ENCODE data around the gene AKT2. TPM values are rescaled to one million over a fixed set of nuclear protein-coding genes. Genes with fewer than 3 reads are reported as not detected.

The AKT2 gene
- total and polyA plus RNA-seq, 12 donors: 49.2 to 195 (median 113) TPM

DNA sequence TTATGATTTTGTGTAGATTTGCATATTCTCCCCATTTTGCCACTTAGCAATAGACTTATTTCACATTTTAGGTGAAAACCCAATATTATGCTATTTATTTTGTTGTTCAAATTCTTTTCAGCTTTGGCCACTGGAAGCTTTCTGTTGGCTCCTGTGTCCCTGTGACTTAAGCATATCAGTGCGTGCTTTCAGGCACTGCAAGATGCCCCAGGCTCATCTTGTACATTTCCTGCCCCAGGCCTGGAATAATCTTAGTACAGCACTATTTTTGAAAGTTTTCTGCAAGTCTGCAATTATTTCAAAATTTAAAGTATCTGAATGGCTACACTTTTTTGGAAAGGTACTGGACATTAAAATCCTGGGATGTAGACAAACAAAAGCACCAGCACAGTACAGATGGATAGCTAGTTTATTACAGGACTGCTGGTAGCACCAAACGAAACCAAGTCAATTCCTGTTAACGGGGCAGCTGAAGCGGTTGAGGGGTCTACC lies 55.2 kb downstream of the AKT2 start:
- intact Hi-C loops (cut with DNase I): no loop called here
- no peak for DNase-seq
- Histone ChIP-seq H3K36me3 (replicated peaks in 1 of 2) (peaks cover 0 to 15% of the 10 kb centered on the region in 2 donors), H3K9me3 (replicated peaks in 1 of 3) (no peaks in the 10 kb centered on the region), H3K4me1 (replicated peaks in 1 of 2) (peaks cover 20 to 34% of the 10 kb centered on the region in 2 donors), H3K27ac (peak overlapping the region in 2 of 5 donors; percentile 36 to 61), H3K27me3 (no peaks in the 10 kb centered on the region), H3K4me3 (no peak overlapping the region)
- WGBS, 4 donors: 70 to 74% (median 71%) methylated on average over 4 of the region's 4 CpGs
- no peak for TF ChIP-seq POLR2A (IDR thresholded peaks at IDR 0.05)
- TF ChIP-seq, protein P1, sequence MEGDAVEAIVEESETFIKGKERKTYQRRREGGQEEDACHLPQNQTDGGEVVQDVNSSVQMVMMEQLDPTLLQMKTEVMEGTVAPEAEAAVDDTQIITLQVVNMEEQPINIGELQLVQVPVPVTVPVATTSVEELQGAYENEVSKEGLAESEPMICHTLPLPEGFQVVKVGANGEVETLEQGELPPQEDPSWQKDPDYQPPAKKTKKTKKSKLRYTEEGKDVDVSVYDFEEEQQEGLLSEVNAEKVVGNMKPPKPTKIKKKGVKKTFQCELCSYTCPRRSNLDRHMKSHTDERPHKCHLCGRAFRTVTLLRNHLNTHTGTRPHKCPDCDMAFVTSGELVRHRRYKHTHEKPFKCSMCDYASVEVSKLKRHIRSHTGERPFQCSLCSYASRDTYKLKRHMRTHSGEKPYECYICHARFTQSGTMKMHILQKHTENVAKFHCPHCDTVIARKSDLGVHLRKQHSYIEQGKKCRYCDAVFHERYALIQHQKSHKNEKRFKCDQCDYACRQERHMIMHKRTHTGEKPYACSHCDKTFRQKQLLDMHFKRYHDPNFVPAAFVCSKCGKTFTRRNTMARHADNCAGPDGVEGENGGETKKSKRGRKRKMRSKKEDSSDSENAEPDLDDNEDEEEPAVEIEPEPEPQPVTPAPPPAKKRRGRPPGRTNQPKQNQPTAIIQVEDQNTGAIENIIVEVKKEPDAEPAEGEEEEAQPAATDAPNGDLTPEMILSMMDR (IDR thresholded peaks at IDR 0.05): no peak

DNA sequence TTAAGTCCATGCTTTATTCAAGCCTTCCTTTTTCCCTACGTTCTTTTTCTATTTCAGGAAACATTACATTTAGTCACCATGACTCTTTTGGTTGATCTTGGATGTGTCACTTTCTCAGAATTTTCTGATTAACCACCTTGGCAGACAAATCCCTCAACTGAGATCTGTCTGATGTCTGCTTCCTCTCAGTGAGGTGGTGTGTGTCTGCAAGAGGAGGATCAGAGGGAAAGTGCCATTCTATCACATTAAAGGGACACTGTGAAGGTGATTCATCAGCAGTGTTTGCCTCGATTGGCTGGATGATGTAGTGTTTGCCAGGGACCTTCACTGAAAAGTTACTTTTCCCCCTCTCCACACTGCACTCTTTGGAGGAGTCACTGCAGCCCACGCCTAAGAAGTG lies 55.7 kb downstream of the AKT2 start:
- H3K27ac ChIP-seq: peak overlapping the region in 2 of 5 donors; percentile 36 to 61
- H3K4me1 ChIP-seq (replicated peaks in 1 of 2): peaks cover 20 to 34% of the 10 kb centered on the region in 2 donors
- intact Hi-C loops (cut with DNase I): no loop called here
- H3K4me3 ChIP-seq: no peak overlapping the region
- TF ChIP-seq, protein P1 (IDR thresholded peaks at IDR 0.05): no peak
- TF ChIP-seq POLR2A (IDR thresholded peaks at IDR 0.05): no peak
- no peak for DNase-seq
- peaks cover 0 to 11% of the 10 kb centered on the region in 2 donors for H3K36me3 ChIP-seq (replicated peaks in 1 of 2)
- H3K9me3 ChIP-seq (replicated peaks in 1 of 3): no peaks in the 10 kb centered on the region
- WGBS, 4 donors: 21 to 35% (median 26%) methylated on average over 3 of the region's 3 CpGs
- H3K27me3 ChIP-seq: peaks cover 1% of the 10 kb centered on the region

DNA sequence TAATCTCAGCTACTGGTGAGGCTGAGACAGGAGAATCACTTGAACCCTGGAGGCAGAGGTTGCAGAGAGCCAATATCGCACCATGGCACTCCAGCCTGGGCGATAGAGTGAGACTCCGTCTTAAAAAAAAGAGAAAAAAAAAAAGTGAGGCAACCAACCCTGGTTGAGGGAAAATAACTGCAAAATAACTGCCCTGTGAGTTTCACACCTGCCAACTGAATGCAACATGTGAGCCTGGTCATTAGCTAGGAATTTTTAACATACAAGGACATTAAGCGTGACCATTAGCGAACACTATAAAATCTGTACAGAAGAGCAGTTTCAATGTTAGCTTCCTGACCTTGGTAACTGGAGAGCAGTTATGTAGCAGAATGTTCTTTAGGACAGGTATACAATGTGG lies 56.3 kb downstream of the AKT2 start:
- H3K27ac ChIP-seq: peak overlapping the region in 1 of 5 donors; percentile 29
- H3K36me3 ChIP-seq (replicated peaks in 1 of 2): peaks cover 0 to 8% of the 10 kb centered on the region in 2 donors
- no peak overlapping the region for H3K4me3 ChIP-seq
- whole genome bisulfite sequencing, 4 donors: 72 to 79% (median 75%) methylated on average over 5 of the region's 5 CpGs
- peaks cover 20 to 34% of the 10 kb centered on the region in 2 donors for H3K4me1 ChIP-seq (replicated peaks in 1 of 2)
- intact Hi-C loops (cut with DNase I): no loop called here
- no peaks in the 10 kb centered on the region for H3K9me3 ChIP-seq (replicated peaks in 1 of 3)
- H3K27me3 ChIP-seq: peaks cover 4% of the 10 kb centered on the region
- TF ChIP-seq POLR2A (IDR thresholded peaks at IDR 0.05): no peak
- TF ChIP-seq, protein P1 (IDR thresholded peaks at IDR 0.05): no peak
- no peak for DNase-seq

DNA sequence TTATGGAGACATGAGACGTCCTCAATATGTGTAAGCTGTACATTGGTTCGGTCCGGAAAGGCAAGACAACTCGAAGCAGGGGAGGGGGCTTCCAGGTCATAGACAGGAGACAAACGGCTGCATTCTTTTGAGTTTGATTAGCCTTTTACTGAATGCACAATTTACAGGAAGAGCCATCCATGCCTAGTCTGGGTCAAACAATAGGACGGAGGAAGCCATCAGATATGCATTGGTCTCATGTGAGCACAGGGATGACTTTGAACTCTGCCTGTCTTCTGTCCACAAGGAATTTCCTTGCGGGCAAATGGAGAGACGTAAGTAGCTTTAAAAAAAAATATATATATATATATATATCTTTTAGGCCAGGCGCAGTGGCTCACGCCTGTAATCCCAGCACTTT lies 56.8 kb downstream of the AKT2 start:
- Histone ChIP-seq H3K9me3 (replicated peaks in 1 of 3) (no peaks in the 10 kb centered on the region), H3K36me3 (replicated peaks in 1 of 2) (peaks cover 0 to 3% of the 10 kb centered on the region in 2 donors), H3K27ac (no peak overlapping the region), H3K4me3 (no peak overlapping the region), H3K4me1 (replicated peaks in 1 of 2) (peaks cover 20 to 34% of the 10 kb centered on the region in 2 donors), H3K27me3 (peaks cover 4% of the 10 kb centered on the region)
- DNase-seq: no peak
- TF ChIP-seq POLR2A (IDR thresholded peaks at IDR 0.05): no peak
- TF ChIP-seq, protein P1 (IDR thresholded peaks at IDR 0.05): no peak
- WGBS, 4 donors: 58 to 67% (median 61%) methylated on average over 10 of the region's 10 CpGs
- intact Hi-C loops (cut with DNase I): no loop called here

Measured in adrenal gland (tissue), 12 donors.